GM19193 (cell line): Measurements from ENCODE around the gene TUG1.

Experiments
- POLR2A ChIP-seq: IDR thresholded peaks from 4 replicates; pipeline ENCODE4 v1.6.1; 2011; ENCODE audit not compliant: insufficient read depth, insufficient read length; ENCODE audit errors: extremely low read depth

The TUG1 gene

DNA sequence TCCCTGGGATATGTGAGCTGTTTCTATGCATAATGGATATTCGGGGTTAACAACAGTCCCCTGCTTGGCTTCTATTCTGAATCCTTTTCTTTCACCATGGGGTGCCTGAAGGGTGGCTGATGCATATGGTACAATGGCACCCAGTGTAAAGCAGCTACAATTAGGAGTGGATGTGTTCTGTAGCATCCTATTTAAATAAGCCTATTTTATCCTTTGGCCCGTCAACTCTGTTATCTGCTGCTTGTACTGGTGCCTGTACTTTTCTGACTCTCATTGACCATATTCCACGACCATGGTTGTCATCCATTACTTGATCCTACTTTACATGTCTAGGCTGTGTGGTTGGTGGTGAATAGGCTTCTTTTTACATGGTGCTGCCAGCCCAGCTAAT is 1.3 kb downstream of the TUG1 start:
- no peak for TF ChIP-seq POLR2A

DNA sequence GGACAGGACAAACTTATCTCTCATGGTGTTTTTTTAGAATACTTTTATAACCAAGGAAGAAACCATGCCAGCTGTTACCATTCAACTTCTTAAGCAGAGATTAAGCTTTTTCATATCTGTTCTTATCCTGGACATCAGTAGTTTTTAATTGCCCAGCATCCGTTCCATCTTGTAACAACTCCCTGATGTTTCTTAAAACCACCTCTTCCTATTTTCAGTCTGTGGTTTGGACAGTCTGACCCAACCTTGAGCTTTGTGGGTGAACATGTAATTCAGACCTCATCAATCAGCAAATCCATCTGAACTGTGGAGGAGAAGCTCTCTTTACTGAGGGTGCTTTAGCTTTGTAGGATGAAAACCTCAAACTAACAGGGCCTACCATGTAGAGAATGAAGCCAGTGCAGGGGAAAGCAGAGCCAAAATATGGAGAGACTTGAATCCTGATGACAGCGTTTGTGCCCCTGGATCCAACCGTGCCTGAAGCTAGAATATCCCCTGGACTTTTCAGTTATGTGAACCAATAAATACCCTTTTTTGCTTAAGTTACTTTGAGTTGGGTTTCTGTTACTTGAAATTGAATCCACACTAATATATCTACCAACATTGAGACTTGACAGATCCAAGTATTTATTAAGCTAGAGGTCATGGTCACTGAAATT is 9.4 kb downstream of the TUG1 start:
- no peak for TF ChIP-seq POLR2A

DNA sequence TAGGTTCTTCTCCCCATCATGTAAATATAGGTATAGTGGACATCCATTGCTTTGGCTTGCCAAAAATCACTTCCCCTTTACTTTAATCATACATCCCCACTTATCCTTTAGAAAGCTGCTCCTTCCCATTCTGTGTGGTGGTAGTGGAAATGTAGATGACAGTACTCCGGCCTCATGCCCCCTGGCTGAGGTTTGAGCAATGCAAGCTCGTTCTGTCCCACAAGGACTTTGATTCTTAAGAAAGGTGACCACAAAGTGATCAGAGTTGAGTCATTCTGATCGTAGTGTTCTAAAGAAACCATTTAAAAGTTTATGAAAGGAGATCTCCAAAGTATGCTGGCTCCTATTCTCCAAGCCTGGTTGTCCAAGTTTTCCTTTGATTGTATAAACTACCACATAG is 10.9 kb downstream of the TUG1 start:
- no peak for TF ChIP-seq POLR2A

DNA sequence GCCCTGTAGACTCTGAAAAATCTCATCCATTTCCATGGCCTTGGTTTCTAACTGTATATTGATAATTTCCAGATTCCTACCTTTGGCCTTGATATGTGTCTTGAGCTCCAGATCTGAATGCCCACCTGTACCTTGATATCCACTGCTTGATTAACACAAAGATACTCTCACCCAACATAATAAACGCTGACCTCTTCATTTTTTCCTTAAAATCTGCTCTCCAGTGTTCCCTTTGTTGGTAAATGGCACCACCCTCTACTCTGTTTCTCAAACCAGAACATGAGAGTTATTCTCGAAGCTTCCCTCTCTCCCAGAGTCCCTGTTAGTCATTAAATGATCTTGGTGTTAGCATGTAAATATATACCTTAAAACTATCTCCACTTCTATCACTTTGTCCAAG is 13.4 kb downstream of the TUG1 start:
- no peak for TF ChIP-seq POLR2A

DNA sequence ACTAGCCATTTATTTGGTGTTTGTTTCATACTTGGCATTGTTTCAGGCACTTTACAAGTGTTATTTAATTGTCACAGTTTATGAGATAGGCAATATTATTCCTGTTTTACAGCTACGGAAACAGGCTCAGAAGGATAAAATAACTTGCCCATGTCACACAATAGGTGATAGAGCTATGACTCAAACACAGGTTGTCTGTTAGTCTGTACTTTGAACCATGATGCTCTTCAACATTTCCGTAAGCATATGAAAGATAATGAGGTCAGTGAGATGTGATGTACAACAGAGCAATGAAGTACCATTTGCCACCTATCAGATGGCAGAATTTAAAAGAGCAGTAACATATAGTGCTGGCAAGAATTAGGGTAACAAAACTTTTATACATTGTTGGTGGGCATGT is 15.3 kb downstream of the TUG1 start:
- TF ChIP-seq POLR2A: no peak

DNA sequence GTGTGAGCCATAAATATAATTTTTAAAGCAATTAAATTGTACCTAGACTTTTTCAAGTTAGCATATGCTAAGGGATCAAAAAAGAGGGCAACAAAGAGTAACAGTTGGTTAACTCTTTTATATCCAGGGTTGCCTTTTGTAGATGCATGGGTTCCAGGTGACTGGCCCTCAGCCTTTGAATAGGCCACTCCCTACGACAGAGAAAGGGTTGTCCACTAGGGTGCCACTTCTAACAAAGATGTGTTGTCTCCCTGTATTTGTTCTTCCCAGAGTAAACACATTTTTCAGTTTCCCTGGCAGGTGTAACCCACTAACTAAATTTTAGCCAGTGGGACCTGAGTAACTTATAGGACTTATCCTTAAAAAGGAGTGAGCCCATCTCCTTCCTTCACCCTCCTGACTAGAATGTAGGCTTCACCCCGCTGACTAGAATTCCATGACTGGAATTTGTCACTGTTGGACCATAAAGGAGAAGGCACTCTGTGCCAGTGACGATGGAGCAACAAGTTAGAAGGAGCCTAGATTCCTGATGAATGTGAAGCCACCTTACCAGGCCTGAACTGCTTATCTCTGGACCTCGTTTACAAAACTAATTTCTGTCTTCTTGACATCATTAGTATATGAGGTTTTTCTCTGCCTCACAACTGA is 16.6 kb downstream of the TUG1 start:
- TF ChIP-seq POLR2A: no peak

DNA sequence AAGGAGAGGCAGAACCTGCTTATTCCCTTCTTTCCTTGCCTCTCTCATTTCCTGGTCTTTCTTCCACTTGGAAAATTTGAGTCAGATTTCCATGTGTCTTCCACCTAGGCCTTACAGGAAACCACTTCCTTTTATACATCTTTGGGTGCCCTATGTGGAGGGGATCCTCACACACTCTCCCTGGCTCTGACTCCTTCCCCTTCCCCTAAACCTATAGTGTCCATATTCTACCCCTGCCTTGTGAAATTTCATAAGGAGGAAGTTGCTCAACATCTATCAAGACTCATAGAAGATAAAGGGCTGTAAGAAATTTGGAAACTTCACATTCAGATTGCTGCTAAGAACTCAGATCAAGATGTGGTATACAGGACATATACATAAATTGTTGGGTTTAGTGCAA is 20.4 kb downstream of the TUG1 start:
- no peak for TF ChIP-seq POLR2A

DNA sequence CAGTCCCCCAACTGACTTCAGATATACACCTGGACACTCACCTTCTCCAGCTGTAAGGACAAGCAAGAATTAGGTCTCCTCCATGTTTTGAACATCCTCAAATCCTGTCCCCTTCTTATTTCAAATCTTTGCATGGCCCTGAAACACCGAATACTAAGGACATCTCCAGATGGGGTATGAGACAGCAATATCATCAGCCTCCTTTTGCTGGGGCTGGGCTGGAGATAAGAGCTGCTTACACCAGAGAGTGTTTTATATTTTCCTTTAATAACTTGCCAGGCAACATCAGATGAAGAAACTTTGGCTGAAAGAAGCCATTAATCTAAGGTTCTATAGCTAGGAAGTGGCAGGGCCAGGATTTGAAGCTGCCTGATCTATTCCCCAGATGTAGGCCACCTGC is 21.6 kb downstream of the TUG1 start:
- TF ChIP-seq POLR2A: no peak

DNA sequence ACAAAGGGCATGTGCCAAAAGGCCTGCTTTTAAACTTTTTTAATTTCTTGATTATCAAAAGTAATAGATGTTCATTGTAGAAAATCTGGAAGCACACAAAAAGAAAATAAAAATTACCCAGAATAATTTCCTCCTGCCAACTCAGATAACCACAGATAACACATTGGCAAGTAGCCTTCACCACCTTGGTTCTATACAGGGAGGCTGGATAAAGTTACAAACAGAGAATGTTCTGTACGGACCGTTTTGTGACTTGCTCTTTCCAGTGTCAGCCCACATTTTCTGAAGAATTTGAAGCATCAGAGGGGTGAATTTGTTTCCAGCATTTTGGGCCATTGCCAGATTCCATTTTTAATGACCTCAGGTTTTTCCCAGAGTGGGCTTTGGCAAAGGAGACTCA is 23.5 kb downstream of the TUG1 start:
- TF ChIP-seq POLR2A: no peak

DNA sequence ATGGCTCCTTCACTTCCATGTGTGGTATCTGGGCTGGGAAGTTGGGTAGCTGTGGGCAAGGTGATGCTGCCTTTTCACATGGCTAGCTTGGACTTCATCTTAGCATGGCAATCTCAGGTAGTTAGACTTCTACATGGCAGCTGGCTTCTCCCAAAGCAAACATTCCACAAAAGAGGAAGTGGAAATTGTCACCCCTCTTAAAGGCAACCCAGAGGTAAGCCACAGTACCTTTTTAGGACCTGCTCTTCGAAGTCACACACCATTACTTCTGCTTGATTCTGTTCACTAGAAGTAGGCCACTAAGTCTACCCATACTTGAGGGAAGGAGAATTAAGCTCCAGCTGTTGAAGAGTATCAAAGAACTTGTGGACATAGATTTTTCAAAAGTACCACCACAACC is 25.9 kb downstream of the TUG1 start:
- no peak for TF ChIP-seq POLR2A

DNA sequence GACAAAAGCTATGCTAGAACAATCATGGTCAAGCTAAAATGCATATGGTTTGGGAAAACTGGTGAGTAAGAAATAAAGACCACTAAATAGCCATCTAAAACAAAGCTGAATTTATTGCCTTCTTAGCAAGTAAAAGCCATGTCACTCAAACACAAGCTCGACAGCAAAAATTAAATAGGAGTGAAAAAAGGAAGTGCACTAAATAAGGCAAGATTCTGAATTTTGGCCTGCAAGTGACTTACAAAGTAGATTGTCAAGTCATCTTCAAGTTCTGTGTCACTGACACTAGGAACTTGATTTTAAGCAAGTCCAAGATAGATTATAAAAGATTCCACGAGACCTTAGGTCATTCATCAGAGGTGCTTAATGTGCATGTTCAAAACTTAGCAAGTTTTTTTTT is 27.4 kb downstream of the TUG1 start:
- no peak for TF ChIP-seq POLR2A

DNA sequence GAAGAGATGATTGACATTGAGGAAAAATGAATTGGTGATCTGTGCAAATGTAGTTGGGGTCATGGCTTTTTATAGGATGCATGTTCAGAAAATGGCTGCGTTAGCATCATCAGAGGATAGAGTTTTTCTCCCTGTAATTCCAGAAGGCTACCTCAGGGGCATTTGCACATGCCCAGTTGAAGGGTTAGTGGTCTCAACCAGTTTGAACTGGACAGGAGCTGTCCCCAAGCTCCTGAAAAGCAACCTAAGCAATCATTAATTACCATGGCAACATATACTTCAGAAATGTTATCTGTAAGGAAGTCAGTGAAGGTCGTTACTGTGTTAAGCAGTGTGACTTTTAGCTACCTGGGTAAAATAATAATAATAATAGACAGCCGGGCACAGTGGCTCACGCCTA is 29.3 kb downstream of the TUG1 start:
- TF ChIP-seq POLR2A: no peak

DNA sequence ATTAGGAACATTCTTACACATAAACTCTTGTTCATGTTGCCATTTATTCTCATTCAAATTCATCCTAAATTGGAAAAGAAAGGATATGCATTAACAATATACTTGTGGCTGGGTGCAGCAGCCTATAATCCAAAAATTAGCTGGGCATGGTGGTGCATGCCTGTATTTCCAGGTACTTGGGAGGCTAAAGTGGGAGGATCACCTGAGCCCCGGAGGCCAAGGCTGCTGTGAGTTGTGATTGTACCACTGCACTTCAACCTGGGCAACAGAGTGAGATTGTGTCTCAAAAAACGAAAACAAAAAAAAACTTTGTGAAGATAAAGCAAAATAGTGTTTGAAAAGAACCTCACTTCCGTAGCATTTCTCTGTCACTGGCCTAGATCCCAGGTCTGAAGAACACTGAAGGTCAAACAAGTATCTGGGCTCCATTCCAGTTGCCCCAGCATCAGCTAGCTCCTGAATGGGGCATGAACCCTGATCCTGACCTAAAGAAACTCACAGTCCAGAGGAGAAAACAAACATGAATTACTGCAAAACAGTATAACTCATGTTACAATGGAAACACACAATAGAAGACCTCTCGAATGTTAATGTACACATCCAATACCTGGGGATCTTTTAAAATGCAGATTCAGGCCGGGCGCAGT is 32.2 kb downstream of the TUG1 start:
- TF ChIP-seq POLR2A: no peak

DNA sequence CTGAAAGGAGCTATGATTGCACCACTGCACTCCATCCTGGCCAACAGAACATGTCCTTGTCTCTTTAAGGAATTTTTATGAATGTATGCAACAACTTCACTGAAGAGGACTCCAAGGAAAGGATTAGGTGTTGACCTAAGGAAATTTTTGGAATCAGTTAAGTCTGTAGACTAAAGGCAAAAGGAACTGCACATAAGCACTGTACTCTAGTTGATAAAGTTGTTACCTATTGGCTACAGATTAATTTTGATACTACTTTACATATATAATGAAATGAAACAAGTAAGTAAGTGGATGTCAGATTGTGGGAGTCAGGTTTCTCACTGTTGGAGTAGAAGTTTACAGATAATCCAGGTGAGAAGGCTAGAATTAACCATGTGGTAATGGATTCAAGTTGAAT is 36.5 kb downstream of the TUG1 start:
- no peak for TF ChIP-seq POLR2A

DNA sequence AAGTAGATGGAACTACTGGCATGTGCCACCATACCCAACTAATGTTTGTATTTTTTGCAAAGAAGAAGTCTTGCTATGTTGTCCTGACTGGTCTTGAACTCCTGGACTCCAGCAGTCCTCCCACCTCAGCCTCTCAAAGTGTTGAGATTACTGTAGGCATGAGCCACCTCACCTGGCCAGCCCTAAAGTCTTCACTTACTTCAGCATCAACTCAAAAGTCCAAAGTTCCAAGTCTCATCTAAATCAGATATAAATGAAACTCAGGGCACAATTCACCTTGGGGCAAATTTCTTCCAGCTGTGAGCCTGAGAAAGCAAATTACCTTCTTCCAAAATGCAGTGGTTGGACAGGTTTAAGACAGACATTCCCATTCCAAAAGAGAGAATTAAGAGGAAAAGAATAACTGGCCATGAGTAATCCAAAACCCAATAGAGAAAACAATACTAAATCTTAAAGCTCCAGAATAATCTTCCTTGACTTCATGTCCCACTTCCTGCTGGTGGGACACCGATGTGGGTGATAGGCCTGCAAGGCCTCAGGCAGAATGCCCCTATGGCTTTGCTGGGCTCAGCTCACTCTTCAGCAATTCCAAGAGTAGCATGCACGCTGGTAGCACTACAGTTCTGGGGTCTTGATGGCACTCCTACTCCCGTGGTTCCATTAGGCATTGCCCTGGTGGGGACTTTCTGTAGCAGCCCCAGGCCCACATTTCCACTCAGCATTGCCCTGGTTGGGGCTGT is 50.3 kb downstream of the TUG1 start:
- TF ChIP-seq POLR2A: no peak

DNA sequence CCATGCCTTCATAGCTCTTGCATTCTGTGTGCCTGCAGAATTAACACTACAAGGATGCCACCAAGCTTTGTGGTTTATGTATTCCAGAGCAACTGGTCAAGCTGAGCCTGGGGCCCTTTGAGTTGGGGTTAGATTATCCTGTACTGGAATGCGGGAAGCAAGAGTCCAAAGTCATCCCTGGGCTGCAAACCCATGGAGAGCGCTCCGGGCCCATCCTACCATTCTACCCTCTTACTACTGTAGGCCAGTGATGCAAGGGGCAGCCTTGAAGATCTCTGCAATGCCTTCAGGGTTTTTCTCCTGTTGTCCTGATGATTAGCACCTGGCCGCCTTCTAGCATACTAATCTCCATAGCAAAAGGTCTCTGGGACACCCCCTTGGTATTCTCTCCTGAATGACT is 51.3 kb downstream of the TUG1 start:
- no peak for TF ChIP-seq POLR2A
